Upper lobe of left lung (tissue), 6 donors: Measurements from ENCODE around the gene RAB34. TPM values are rescaled to one million over a fixed set of nuclear protein-coding genes. Genes with fewer than 3 reads are reported as not detected.

Experiments used
- ATAC-seq, 2 donors: fragments of 200-7000 bp; cut with Tn5 transposase; one replicate each; pipeline ENCODE4 v1.9.1; 2022; ENCODE audit warnings: mild to moderate bottlenecking in 2 of 2, moderate library complexity in 2 of 2; ENCODE audit not compliant: low FRiP score in 2 of 2
- DNase-seq, 2 donors: peaks; one replicate each; pipeline ENCODE4 v3.0.0-alpha.2; 2019 to 2020
- H3K27ac ChIP-seq, 4 donors: fragments of 200-600 bp; sonication (generic); one replicate each; pipeline ENCODE4 v1.5.1; 2016 to 2019
- H3K27me3 ChIP-seq, 4 donors: fragments of 200-600 bp; sonication (generic); one replicate each; pipeline ENCODE4 v1.5.1; 2017 to 2019
- H3K36me3 ChIP-seq, 4 donors: fragments of 200-600 bp; sonication (generic); one replicate each; pipeline ENCODE4 v1.5.1; 2016 to 2019
- H3K4me1 ChIP-seq, 4 donors: fragments of 200-600 bp; sonication (generic); one replicate each; pipeline ENCODE4 v1.5.1; 2018 to 2019
- H3K4me3 ChIP-seq, 4 donors: fragments of 200-600 bp; sonication (generic); one replicate each; pipeline ENCODE4 v1.5.1; 2017 to 2019; ENCODE audit warnings: mild to moderate bottlenecking in 2 of 4, moderate library complexity in 1 of 4
- H3K9me3 ChIP-seq, 4 donors: fragments of 200-600 bp; sonication (generic); one replicate each; pipeline ENCODE4 v1.5.1; 2018 to 2019
- EP300 ChIP-seq, 4 donors: sonication (generic); formaldehyde crosslinking; IDR thresholded peaks; one replicate each; pipeline ENCODE4 v1.5.1; 2017; ENCODE audit warnings: antibody characterized with exemption in 4 of 4, control low read depth in 2 of 4
- POLR2A ChIP-seq, 4 donors: fragments of 450-650 bp; IDR thresholded peaks; one replicate each; pipeline ENCODE4 v1.5.1; 2016 to 2017; ENCODE audit warnings: antibody characterized with exemption in 4 of 4, mild to moderate bottlenecking in 2 of 4
- POLR2AphosphoS5 ChIP-seq, 2 donors: sonication (generic); formaldehyde crosslinking; IDR thresholded peaks; one replicate each; pipeline ENCODE4 v1.5.1; 2017; ENCODE audit warnings: antibody characterized with exemption in 2 of 2
- WGBS, 2 donors: methylation state at CpG; one replicate each; pipeline ENCODE4 v1.1.5; 2017 to 2018; 5-methylcytosine and 5-hydroxymethylcytosine counted together
- total RNA-seq, 6 donors: library from RNA; depleted of rRNA in 4 of 6; stranded (reverse); fragments of >200 nt in 4 of 6; gene quantifications; one replicate each; pipeline versions ENCODE4 v1.1.0 to v1.2.1, GENCODE V29; 2016 to 2021
- TF ChIP-seq, protein P1 (sequence below), 6 experiments: fragments of 450-650 bp in 4 of 6; fragments of 200-600 bp in 2 of 6; sonication (generic) in 2 of 6; IDR thresholded peaks; one replicate each; pipeline ENCODE4 v1.5.1; 2016 to 2019; ENCODE audit warnings: antibody characterized with exemption in 6 of 6
- donor health status: DM: no; HTN: no; CAD: no; lungs with moderate emphysema.
- donor health status: DM: no; HTN: yes; CAD: no; lungs with severe emphysema.

The RAB34 gene
- total RNA-seq, 6 donors from 2014 or later: 69.5 to 123 (median 85.5) TPM

DNA sequence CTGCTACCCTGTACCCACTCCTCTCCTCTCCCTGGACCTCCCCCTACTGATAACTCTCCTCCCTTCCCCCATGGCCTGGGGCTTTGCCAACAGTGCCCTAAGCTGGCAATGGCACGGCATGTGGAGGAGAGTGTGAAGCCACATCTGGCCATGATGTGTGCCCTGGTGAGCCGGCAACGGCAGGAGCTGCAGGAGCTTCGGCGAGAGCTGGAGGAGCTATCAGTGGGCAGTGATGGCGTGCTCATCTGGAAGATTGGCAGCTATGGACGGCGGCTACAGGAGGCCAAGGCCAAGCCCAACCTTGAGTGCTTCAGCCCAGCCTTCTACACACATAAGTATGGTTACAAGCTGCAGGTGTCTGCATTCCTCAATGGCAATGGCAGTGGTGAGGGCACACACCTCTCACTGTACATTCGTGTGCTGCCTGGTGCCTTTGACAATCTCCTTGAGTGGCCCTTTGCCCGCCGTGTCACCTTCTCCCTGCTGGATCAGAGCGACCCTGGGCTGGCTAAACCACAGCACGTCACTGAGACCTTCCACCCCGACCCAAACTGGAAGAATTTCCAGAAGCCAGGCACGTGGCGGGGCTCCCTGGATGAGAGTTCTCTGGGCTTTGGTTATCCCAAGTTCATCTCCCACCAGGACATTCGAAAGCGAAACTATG is 31.3 kb upstream of the RAB34 start:
- Histone ChIP-seq H3K4me1 (peaks cover 48 to 69% (median 59%) of the 10 kb centered on the region in 4 donors), H3K4me3 (no peak overlapping the region), H3K9me3 (no peaks in the 10 kb centered on the region), H3K27ac (peak overlapping the region; percentile 48 to 97 (median 94)), H3K36me3 (peaks cover 0 to 32% (median 21%) of the 10 kb centered on the region in 4 donors), H3K27me3 (no peaks in the 10 kb centered on the region)
- peak in 1 of 2 donors; percentile 52 for DNase-seq
- WGBS, 2 donors: 66 to 67% methylated on average over 15 to 18 of the region's 18 CpGs
- TF ChIP-seq EP300 (IDR thresholded peaks at IDR 0.05): no peak
- TF ChIP-seq, protein P1, sequence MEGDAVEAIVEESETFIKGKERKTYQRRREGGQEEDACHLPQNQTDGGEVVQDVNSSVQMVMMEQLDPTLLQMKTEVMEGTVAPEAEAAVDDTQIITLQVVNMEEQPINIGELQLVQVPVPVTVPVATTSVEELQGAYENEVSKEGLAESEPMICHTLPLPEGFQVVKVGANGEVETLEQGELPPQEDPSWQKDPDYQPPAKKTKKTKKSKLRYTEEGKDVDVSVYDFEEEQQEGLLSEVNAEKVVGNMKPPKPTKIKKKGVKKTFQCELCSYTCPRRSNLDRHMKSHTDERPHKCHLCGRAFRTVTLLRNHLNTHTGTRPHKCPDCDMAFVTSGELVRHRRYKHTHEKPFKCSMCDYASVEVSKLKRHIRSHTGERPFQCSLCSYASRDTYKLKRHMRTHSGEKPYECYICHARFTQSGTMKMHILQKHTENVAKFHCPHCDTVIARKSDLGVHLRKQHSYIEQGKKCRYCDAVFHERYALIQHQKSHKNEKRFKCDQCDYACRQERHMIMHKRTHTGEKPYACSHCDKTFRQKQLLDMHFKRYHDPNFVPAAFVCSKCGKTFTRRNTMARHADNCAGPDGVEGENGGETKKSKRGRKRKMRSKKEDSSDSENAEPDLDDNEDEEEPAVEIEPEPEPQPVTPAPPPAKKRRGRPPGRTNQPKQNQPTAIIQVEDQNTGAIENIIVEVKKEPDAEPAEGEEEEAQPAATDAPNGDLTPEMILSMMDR (IDR thresholded peaks at IDR 0.05): no peak
- TF ChIP-seq POLR2AphosphoS5 (IDR thresholded peaks at IDR 0.05): no peak
- TF ChIP-seq POLR2A (IDR thresholded peaks at IDR 0.05): no peak
- ATAC-seq: peak in 1 of 2 donors; percentile 17

GRCh38 chr17:28747801-28748750 is 30.4 kb upstream of the RAB34 start:
- Histone ChIP-seq H3K27me3 (no peaks in the 10 kb centered on the region), H3K4me1 (peaks cover 52 to 76% (median 64%) of the 10 kb centered on the region in 4 donors), H3K4me3 (no peak overlapping the region), H3K27ac (peak overlapping the region; percentile 92 to 98 (median 96)), H3K9me3 (no peaks in the 10 kb centered on the region), H3K36me3 (peaks cover 0 to 32% (median 21%) of the 10 kb centered on the region in 4 donors)
- DNase-seq: peak in 1 of 2 donors; percentile 62
- WGBS, 2 donors: 69 to 75% methylated on average over 10 to 15 of the region's 18 CpGs
- ATAC-seq: no peak
- TF ChIP-seq, protein P1 (IDR thresholded peaks at IDR 0.05): no peak
- no peak for TF ChIP-seq POLR2A (IDR thresholded peaks at IDR 0.05)
- no peak for TF ChIP-seq POLR2AphosphoS5 (IDR thresholded peaks at IDR 0.05)
- TF ChIP-seq EP300 (IDR thresholded peaks at IDR 0.05): no peak

DNA sequence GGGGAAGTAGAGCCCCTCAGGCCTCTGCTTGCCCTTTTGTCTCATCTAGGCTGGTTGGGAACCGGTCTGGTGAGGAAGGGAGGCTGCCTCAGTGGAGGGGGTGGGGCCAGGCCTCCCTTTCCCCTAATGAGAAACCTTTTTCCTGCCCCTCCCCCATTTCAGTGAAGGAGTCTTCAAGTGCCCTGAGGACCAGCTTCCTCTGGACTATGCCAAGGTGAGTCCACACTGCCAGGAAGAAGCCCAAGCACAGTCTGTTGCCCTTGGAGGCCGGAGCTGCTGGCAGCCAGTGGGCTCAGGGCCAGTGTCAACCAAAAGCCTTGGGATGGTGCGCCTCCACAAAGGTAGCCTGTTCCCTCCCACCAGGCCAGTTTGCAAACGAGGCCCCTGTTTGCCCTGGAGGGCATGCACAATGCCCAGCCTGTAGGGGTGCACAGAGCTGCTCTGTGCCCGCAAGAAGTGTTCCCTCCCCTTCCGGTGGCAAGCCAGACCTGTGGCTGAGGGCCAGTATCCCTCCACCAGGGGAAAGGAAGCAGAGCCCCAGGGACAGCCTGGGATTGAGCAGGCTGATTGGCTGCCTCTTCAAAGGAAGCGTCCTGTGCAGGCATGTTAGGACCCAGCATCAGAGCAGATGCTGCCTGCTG is 29.5 kb upstream of the RAB34 start:
- no peaks in the 10 kb centered on the region for H3K9me3 ChIP-seq
- 25 to 32% methylated on average over 2 to 5 of the region's 7 CpGs for WGBS, 2 donors
- peak overlapping the region; percentile 92 to 98 (median 96) for H3K27ac ChIP-seq
- DNase-seq: peak; percentile 75 to 91
- peak overlapping the region in 2 of 4 donors; percentile 15 to 89 for H3K4me3 ChIP-seq
- ATAC-seq: peak in 1 of 2 donors; percentile 69
- TF ChIP-seq POLR2AphosphoS5 (IDR thresholded peaks at IDR 0.05): peak; percentile 47 to 72
- TF ChIP-seq, protein P1 (IDR thresholded peaks at IDR 0.05): peak in 2 of 6 experiments; percentile 17 to 27
- peak in 1 of 4 donors; percentile 41 for TF ChIP-seq POLR2A (IDR thresholded peaks at IDR 0.05)
- TF ChIP-seq EP300 (IDR thresholded peaks at IDR 0.05): peak in 1 of 4 donors; percentile 52
- H3K27me3 ChIP-seq: no peaks in the 10 kb centered on the region
- peaks cover 54 to 85% (median 71%) of the 10 kb centered on the region in 4 donors for H3K4me1 ChIP-seq
- peaks cover 0 to 32% (median 21%) of the 10 kb centered on the region in 4 donors for H3K36me3 ChIP-seq

GRCh38 chr17:28746611-28747050 is 29.0 kb upstream of the RAB34 start:
- TF ChIP-seq, protein P1 (IDR thresholded peaks at IDR 0.05): no peak
- TF ChIP-seq POLR2A (IDR thresholded peaks at IDR 0.05): no peak
- peak in 1 of 2 donors; percentile 5 for TF ChIP-seq POLR2AphosphoS5 (IDR thresholded peaks at IDR 0.05)
- Histone ChIP-seq H3K36me3 (peaks cover 0 to 32% (median 21%) of the 10 kb centered on the region in 4 donors), H3K4me3 (peak overlapping the region in 2 of 4 donors; percentile 89 to 91), H3K9me3 (no peaks in the 10 kb centered on the region), H3K4me1 (peaks cover 54 to 90% (median 74%) of the 10 kb centered on the region in 4 donors), H3K27ac (peak overlapping the region; percentile 92 to 98 (median 96)), H3K27me3 (no peaks in the 10 kb centered on the region)
- ATAC-seq: peak in 1 of 2 donors; percentile 69
- 35% methylated on average over 5 of the region's 5 CpGs; no CpG with 5 or more reads in 1 of the 2 donors for WGBS, 2 donors
- DNase-seq: peak; percentile 33 to 90
